Measurements from ENCODE around the gene PLXNB1.
A peak's percentile ranks its signal among the peaks of the same experiment; 100 is the strongest.

The PLXNB1 gene

GRCh38 chr3:48367201-48367600 is 62.7 kb downstream of the PLXNB1 start:
- no peak overlapping the region for H3K27ac Mint-ChIP-seq
- H3K36me3 Mint-ChIP-seq, result no peaks in the 10 kb centered on the region
- H3K9me3 Mint-ChIP-seq, result peaks cover under 1% of the 10 kb centered on the region
- no peaks in the 10 kb centered on the region for H3K4me1 Mint-ChIP-seq
- no peaks in the 10 kb centered on the region for H3K27me3 Mint-ChIP-seq
- H3K4me3 Mint-ChIP-seq, result no peak overlapping the region
- peak; percentile 47 for ATAC-seq

- Mint-ChIP-seq H3K4me3 (no peak overlapping the region), H3K9me3 (peaks cover 10% of the 10 kb centered on the region), H3K27ac (no peak overlapping the region), H3K4me1 (no peaks in the 10 kb centered on the region), H3K27me3 (peaks cover 9% of the 10 kb centered on the region), H3K36me3 (peaks cover 5% of the 10 kb centered on the region)
- ATAC-seq, result no peak
Measured at GRCh38 chr3:48364840-48365239, 65.0 kb downstream of the PLXNB1 start.

- Mint-ChIP-seq H3K4me3 (no peak overlapping the region), H3K4me1 (no peaks in the 10 kb centered on the region), H3K27me3 (peaks cover 29% of the 10 kb centered on the region), H3K9me3 (peaks cover 10% of the 10 kb centered on the region), H3K27ac (no peak overlapping the region), H3K36me3 (peaks cover 5% of the 10 kb centered on the region)
- ATAC-seq, result no peak
Measured at GRCh38 chr3:48361928-48362327, 68.0 kb downstream of the PLXNB1 start.

GRCh38 chr3:48356419-48356818 is 73.5 kb downstream of the PLXNB1 start:
- Mint-ChIP-seq H3K36me3 (peaks cover 5% of the 10 kb centered on the region), H3K9me3 (peaks cover 5% of the 10 kb centered on the region), H3K4me3 (no peak overlapping the region), H3K4me1 (no peaks in the 10 kb centered on the region), H3K27ac (no peak overlapping the region), H3K27me3 (peaks cover 73% of the 10 kb centered on the region)
- no peak for ATAC-seq

GRCh38 chr3:48353987-48354386 is 75.9 kb downstream of the PLXNB1 start:
- Mint-ChIP-seq H3K4me3 (no peak overlapping the region), H3K9me3 (no peaks in the 10 kb centered on the region), H3K27ac (no peak overlapping the region), H3K36me3 (no peaks in the 10 kb centered on the region), H3K27me3 (peaks cover 62% of the 10 kb centered on the region), H3K4me1 (no peaks in the 10 kb centered on the region)
- ATAC-seq, result no peak

Data from stimulated activated memory B cell treated with anti-CD40 and anti-IgM and Interleukin-4, amounts not matched to agents 10 μg/mL and 1 μg/mL and 100 μg/mL, for 72 hours (primary cell).